ENCODE results near the gene FPGS. TPM values are rescaled to one million over a fixed set of nuclear protein-coding genes. Genes with fewer than 3 reads are reported as not detected.
A peak's percentile ranks its signal among the peaks of the same experiment; 100 is the strongest.

The FPGS gene
- total RNA-seq, 1 experiment from 2014 or later: 70.6 TPM

DNA sequence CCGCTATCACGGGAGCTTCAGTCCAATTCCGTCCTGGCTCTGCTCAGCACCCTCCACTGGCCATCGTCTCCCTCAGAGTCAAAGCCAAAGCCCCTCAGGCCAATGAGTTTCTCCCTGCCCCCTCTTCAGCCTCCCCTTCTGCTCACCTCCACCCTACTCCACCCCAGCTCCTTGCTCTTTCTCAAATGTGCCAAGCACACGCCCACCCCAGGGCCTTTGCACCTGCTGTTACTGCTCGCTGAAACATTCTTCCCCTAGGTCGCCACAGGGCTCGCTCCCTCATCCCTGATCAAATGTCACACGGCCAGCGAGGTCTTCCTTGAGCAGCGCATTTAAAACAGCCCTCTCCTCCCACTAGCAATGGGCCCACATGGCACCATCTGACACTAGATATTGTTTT, 58.1 kb downstream of the FPGS start:
- DNase-seq (ENCODE audit: low read depth, low spot score) (no peak), ATAC-seq (no peak)
- H3K9me3 ChIP-seq (ENCODE audit: control insufficient read depth in 1 of 2, insufficient read depth in 1 of 2, low read depth in 1 of 2, low read length in 2 of 2): no peaks in the 10 kb centered on the region

DNA sequence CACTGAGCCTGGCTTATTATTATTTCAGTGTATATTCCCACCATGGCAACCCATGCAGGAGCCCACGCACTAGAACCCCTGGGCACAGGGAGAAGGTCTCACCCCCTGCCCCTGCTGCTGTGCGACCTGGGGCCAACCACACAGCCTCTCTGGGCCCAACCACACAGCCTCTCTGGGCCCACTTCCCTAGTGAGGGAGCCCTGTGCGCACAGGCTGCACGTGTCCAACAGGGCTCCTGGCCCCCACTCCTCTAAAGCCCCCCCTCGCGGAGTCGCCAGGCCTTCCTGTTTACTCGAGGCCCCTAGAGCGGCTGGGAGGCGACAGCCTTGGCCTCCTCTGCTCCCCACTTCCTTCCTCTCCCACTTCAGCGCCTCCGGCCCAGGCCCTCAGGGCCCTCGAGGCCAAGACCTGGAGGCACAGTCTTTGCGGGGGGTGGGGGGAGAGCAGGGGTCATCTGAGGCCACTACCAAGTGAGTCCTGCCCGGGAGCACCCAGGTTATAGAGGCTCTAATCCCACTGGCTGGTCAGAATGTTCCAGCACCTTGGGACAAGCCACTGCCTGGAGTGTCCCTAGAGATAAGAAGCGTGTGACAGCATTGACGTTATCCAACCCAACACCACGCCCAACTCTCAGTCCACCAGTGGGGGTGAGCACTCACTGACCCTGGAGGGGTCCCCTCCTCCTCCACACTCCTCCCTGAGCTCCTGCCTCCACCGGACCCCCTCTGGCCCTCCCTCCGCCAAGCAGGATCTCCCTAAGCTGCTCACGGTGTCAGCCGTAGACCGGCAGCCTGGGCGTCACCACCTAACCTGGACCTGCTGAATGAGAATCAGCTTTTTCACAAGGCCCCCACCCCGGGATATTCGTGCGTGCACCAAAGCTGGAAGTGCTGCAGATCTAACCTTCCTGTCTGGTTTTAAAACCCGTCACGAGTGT, 59.7 kb downstream of the FPGS start:
- 0 out of 2 replicates have a peak, but pooled peaks have one; percentile 14 for ATAC-seq
- TF ChIP-seq POLR2AphosphoS5 (IDR thresholded peaks at IDR 0.05; ENCODE audit: low read depth, low read length): no peak
- TF ChIP-seq ZNF274 (IDR thresholded peaks at IDR 0.05; ENCODE audit: low read depth, low read length): no peak
- no peak for TF ChIP-seq ELF1 (IDR thresholded peaks at IDR 0.05; ENCODE audit: borderline replicate concordance, low read depth)
- no peak for TF ChIP-seq FOSL1 (IDR thresholded peaks at IDR 0.05; ENCODE audit: low read depth)
- TF ChIP-seq SP1 (IDR thresholded peaks at IDR 0.05; ENCODE audit: low read depth): no peak
- TF ChIP-seq JUND (IDR thresholded peaks at IDR 0.05): no peak
- TF ChIP-seq, protein P1, sequence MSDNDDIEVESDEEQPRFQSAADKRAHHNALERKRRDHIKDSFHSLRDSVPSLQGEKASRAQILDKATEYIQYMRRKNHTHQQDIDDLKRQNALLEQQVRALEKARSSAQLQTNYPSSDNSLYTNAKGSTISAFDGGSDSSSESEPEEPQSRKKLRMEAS (IDR thresholded peaks at IDR 0.05): no peak
- TF ChIP-seq SIN3A (IDR thresholded peaks at IDR 0.05; ENCODE audit: low read depth): no peak
- no peak for TF ChIP-seq CBX3 (IDR thresholded peaks at IDR 0.05; ENCODE audit: low read depth)
- no peak for TF ChIP-seq SRF (IDR thresholded peaks at IDR 0.05; ENCODE audit: low read depth)
- TF ChIP-seq TCF7L2 (IDR thresholded peaks at IDR 0.05; ENCODE audit: borderline replicate concordance, extremely low read depth, insufficient read depth, insufficient read length): no peak
- TF ChIP-seq RAD21 (IDR thresholded peaks at IDR 0.05; ENCODE audit: low read depth): no peak
- TF ChIP-seq, protein P2, sequence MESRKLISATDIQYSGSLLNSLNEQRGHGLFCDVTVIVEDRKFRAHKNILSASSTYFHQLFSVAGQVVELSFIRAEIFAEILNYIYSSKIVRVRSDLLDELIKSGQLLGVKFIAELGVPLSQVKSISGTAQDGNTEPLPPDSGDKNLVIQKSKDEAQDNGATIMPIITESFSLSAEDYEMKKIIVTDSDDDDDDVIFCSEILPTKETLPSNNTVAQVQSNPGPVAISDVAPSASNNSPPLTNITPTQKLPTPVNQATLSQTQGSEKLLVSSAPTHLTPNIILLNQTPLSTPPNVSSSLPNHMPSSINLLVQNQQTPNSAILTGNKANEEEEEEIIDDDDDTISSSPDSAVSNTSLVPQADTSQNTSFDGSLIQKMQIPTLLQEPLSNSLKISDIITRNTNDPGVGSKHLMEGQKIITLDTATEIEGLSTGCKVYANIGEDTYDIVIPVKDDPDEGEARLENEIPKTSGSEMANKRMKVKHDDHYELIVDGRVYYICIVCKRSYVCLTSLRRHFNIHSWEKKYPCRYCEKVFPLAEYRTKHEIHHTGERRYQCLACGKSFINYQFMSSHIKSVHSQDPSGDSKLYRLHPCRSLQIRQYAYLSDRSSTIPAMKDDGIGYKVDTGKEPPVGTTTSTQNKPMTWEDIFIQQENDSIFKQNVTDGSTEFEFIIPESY (IDR thresholded peaks at IDR 0.05; ENCODE audit: extremely low read depth, insufficient replicate concordance, low read length): no peak

More for the DNA sequence above, 58.1 kb downstream of the FPGS start:
- no TSS peak for BruUV-seq (replicated peaks)
- Histone ChIP-seq H3K4me3 (replicated peaks in 1 of 2; ENCODE audit: low read depth in 1 of 2, low read length in 2 of 2) (no peak overlapping the region), H3K4me2 (ENCODE audit: low read length) (no peak overlapping the region), H3K27ac (ENCODE audit: low read depth, low read length) (no peak overlapping the region), H2AFZ (ENCODE audit: low read depth, low read length, poor library complexity, severe bottlenecking) (no peak overlapping the region), H3K79me2 (ENCODE audit: insufficient read depth, low read length) (no peaks in the 10 kb centered on the region), H3K4me1 (ENCODE audit: control insufficient read depth in 1 of 2, insufficient read depth in 2 of 2, low read length in 2 of 2) (no peaks in the 10 kb centered on the region), H4K20me1 (ENCODE audit: insufficient read depth) (no peaks in the 10 kb centered on the region), H3K27me3 (ENCODE audit: insufficient read depth, low read length) (no peaks in the 10 kb centered on the region), H3K9ac (ENCODE audit: low read length) (no peak overlapping the region), H3K9me2 (ENCODE audit: insufficient read depth) (no peaks in the 10 kb centered on the region), H3K36me3 (ENCODE audit: control insufficient read depth in 1 of 2, insufficient read depth in 2 of 2, low read length in 2 of 2) (no peaks in the 10 kb centered on the region)
- TF ChIP-seq SIN3A (IDR thresholded peaks at IDR 0.05; ENCODE audit: low read depth) (no peak), TCF7L2 (IDR thresholded peaks at IDR 0.05; ENCODE audit: borderline replicate concordance, extremely low read depth, insufficient read depth, insufficient read length) (no peak), CEBPB (IDR thresholded peaks at IDR 0.05; ENCODE audit: low read depth) (no peak), POLR2A (IDR thresholded peaks at IDR 0.05; ENCODE audit: borderline replicate concordance, extremely low read depth, insufficient read depth, insufficient read length) (no peak), YY1 (IDR thresholded peaks at IDR 0.05; ENCODE audit: extremely low read depth, insufficient replicate concordance, low read depth, low read length) (no peak), FOSL1 (IDR thresholded peaks at IDR 0.05; ENCODE audit: low read depth) (no peak), RAD21 (IDR thresholded peaks at IDR 0.05; ENCODE audit: low read depth) (no peak)
- RAD21 ChIA-PET (ENCODE audit: low non-redundant PET in 1 of 2, low total read pairs in 2 of 2, uncharacterized antibody in 2 of 2, unreplicated experiment in 2 of 2): no interaction called here
- POLR2A ChIA-PET: no interaction called here
- intact Hi-C loops (cut with micrococcal nuclease): no loop called here
- CTCF ChIA-PET: no interaction called here

More for the DNA sequence above, 59.7 kb downstream of the FPGS start:
- DNase-seq (ENCODE audit: low read depth, low spot score): no peak
- BruUV-seq (replicated peaks): no TSS peak
- no peaks in the 10 kb centered on the region for H3K4me1 ChIP-seq (ENCODE audit: control insufficient read depth in 1 of 2, insufficient read depth in 2 of 2, low read length in 2 of 2)
- intact Hi-C loops (cut with micrococcal nuclease): no loop called here
- no peaks in the 10 kb centered on the region for H3K27me3 ChIP-seq (ENCODE audit: insufficient read depth, low read length)
- H4K20me1 ChIP-seq (ENCODE audit: insufficient read depth): no peaks in the 10 kb centered on the region
- H3K9ac ChIP-seq (ENCODE audit: low read length): no peak overlapping the region
- RAD21 ChIA-PET (ENCODE audit: low non-redundant PET in 1 of 2, low total read pairs in 2 of 2, uncharacterized antibody in 2 of 2, unreplicated experiment in 2 of 2): no interaction called here
- no peak overlapping the region for H3K4me2 ChIP-seq (ENCODE audit: low read length)
- H3K36me3 ChIP-seq (ENCODE audit: control insufficient read depth in 1 of 2, insufficient read depth in 2 of 2, low read length in 2 of 2): no peaks in the 10 kb centered on the region
- CTCF ChIA-PET: no interaction called here
- H3K9me2 ChIP-seq (ENCODE audit: insufficient read depth): no peaks in the 10 kb centered on the region
- H2AFZ ChIP-seq (ENCODE audit: low read depth, low read length, poor library complexity, severe bottlenecking): no peak overlapping the region
- no peak overlapping the region for H3K27ac ChIP-seq (ENCODE audit: low read depth, low read length)
- H3K79me2 ChIP-seq (ENCODE audit: insufficient read depth, low read length): no peaks in the 10 kb centered on the region
- POLR2A ChIA-PET: no interaction called here
- no peak overlapping the region for H3K4me3 ChIP-seq (replicated peaks in 1 of 2; ENCODE audit: low read depth in 1 of 2, low read length in 2 of 2)
- no peaks in the 10 kb centered on the region for H3K9me3 ChIP-seq (ENCODE audit: control insufficient read depth in 1 of 2, insufficient read depth in 1 of 2, low read depth in 1 of 2, low read length in 2 of 2)
